HG03139 (cell line): Measurements from ENCODE around the gene CSNK1D.

ENCODE experiments used
- ATAC-seq: cut with Tn5 transposase; IDR thresholded peaks from one replicate; pipeline ENCODE4 v1.9.1; 2021; ENCODE audit not compliant: unreplicated experiment

The CSNK1D gene

DNA sequence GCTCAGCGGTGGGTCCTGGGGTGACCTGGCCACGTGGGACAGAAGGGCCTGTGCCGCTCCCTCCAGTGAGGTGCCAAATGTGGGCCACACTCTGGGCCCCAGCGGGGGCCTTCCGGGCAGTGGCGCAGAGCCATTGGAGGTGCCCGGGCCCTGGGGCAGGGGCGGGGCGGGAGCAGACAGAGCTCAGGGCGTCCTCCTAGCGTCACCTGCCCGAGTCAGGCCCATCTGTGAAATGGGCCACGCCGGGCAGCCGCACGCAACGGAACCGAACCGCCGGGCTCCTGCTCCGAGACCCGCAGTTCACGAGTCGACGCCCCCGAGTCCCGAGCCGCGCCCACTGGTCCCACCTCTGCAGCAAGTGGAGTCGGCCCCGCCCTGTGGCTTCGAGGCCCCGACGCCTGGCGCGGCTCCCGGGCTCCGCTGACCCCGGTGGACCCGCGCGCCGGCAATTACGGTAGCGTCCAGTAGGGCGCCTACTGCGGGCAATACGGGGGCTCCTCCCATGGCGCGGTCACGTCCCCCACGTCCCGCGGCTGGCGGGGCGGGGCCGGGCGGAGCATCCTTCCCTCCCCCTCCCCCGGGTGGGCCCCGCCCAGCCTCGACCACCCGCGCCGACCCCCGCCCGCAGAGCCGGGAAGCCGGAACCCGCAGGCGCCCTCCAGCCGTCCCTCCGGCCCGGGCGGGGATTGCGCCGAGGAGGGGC is 42.7 kb downstream of the CSNK1D start:
- peak; percentile 37 for ATAC-seq

GRCh38 chr17:82229698-82230608 is 43.5 kb downstream of the CSNK1D start:
- ATAC-seq: no peak

DNA sequence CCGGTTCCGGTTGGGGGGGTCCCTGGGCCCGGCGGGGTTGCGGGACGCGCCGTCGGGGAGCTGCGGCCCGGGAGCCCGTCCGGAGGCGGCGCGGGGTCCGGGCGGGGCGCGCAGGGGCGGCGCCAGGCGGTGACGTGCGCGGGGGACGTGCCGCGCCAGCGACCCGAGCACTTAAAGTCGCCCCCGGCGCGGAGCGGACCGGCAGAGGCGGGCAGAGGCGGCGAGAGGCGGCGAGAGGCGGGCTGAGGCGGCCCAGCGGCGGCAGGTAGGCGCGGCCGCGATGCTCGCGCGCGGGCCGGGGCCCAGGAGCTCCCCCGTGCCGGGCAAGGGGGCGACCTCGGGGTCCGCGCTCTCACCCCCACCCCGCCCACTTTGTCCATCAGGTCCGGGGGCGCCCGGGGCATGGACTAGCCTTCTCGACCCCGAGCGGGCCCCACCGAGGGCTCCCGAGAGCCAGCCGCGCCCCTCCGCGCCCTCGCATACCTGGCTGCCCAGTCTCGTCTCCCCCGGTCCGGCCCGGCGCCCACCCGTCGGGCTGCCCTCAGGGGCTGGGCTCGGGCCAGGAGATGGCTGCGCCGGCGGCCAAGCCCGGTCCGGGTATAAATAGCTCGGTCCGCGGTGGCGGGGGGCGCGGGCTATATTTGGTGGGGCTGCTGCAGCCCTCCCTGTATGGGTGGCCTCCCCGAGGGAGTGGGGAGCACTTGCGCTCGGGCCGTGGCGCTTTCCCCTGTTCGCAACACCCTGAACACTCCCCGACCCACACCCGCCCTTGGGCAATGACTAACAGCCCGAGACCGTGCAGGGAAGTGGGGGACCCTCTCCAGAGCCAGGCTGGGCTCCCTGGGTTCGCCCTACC is 44.4 kb downstream of the CSNK1D start, which contains the start of gene SLC16A3:
TSS of gene SLC16A3 (plus strand) at position 201 of the 856 bp plus-strand sequence. CDS start 6,967 bp downstream, outside the sequence.
- ATAC-seq: no peak

DNA sequence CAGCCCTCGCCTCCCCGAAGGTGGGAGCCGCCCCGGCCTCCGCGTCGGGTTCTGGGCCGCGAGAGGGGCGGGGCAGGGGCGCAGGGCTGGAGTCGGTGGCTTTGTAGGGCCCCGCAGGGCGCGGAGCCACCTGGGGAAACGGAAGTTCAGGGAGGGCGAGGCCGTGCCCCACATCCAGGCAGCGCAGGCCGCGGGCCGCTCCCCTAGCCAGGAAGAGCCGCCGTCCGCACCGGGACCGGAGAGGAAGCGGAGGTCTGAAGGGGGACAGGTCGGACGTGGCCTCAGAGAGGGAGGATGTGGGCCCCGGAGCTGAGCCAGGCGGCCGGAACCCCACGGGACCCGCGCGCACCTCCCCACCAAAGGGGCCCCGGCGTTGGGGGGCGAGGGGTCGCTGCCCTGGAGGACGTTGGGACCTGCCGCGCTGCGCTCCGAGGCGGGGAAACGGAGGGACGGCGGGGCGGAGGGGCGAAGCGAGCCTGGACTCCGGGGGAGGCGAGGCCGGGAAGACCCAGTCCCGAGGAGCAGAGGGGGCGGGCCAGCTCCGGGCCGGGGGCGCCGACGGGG is 45.1 kb downstream of the CSNK1D start:
- ATAC-seq: no peak

DNA sequence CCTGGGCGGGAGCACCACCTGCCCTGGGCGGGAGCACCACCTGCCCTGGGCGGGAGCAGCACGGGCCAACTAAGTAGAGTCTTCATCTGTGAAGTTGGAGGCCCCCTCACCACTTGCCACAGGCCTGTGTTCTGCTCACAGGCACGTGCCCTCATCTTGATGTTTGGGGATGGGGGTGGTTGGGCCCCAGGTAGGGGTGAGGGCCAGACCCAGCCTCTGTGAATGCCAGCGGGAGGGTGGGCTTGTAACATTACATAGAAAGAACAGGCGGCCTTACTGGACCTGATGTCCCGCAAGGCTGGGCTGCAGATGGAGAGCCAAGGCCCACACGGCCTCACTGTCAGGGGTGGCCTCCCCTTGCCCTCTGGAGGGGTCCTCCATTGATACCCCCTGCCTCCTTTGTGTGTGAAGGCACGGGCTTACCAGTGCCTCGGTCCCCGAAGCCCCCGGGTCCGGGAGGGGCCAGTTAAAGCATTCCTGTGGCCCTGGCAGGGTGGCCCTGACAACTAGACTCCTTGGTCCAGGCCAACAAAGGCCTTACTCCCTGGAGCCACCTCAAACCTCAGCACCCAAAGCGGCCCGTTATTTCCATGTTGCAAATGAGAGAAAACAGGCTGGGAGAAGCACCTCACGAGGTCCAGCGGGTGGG is 45.7 kb downstream of the CSNK1D start:
- ATAC-seq: no peak

GRCh38 chr17:82226809-82227628 is 46.5 kb downstream of the CSNK1D start:
- no peak for ATAC-seq

DNA sequence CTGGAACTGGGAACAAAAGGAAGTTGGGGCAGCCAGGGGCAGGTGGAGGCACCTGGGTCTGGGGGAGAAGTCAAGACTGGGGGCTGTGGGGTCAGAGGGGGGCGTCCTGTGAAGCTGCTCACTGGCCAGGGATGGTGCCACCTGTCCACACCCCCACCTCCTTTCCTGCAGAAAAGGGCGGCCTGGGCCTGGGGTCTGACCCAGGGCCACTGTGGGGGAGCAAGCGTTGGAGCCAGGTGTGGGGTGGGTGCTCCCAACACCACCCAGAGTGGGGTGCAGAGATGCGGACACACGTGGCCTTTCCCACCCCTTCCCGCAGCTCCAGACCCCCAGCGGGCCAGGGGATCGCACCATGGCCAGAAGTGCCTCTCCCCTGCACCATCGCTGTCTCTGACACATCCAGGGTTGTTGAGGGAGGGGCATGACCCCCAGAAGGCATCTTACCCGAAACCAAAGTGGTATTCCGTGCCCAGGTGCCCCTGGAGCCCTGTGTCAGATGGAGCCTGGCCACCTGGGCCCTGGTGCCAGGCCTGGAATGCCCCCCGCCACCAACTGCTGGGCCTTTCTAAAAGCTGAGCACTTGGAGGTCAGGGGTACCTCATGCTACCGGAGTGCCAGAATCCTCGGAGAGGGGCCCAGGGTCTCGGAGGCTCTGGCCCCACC is 47.2 kb downstream of the CSNK1D start:
- ATAC-seq: no peak

DNA sequence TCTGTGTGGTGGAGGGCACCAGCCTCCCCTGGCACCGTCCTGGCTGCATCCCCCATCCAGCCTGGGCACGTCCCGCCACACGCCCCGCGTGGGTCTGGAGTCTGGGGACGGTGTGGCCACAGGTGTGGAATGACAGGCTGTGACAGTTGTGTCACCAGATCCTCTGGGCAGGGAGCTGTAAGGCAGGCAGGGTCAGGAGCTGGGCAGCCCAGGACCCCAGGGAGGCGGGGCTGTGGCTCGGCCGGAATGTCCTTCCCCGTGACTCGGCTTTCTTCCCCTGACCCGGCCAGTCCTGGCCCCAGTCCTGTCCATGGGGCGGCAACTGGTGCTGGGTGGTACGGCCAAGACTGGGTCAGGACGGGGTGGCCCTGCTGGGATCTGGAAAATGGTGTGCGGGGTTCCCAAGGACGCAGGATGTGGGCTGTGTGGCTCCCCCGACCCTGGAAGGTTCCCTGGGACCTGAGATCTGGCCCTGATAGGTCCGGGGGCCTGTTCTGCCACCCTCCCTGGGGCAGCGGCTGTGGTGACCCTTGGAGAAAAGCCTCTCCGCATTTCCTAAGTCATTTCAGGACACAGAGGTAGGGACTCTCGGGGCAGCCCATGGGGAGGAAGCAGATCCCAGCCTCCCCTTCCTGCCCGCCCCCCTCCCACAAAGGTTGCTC is 48.0 kb downstream of the CSNK1D start:
- ATAC-seq: no peak

GRCh38 chr17:82224666-82225065 is 48.8 kb downstream of the CSNK1D start:
- ATAC-seq: no peak

GRCh38 chr17:82223517-82223916 is 50.0 kb downstream of the CSNK1D start:
- no peak for ATAC-seq

GRCh38 chr17:82222816-82223215 is 50.7 kb downstream of the CSNK1D start:
- ATAC-seq: no peak

DNA sequence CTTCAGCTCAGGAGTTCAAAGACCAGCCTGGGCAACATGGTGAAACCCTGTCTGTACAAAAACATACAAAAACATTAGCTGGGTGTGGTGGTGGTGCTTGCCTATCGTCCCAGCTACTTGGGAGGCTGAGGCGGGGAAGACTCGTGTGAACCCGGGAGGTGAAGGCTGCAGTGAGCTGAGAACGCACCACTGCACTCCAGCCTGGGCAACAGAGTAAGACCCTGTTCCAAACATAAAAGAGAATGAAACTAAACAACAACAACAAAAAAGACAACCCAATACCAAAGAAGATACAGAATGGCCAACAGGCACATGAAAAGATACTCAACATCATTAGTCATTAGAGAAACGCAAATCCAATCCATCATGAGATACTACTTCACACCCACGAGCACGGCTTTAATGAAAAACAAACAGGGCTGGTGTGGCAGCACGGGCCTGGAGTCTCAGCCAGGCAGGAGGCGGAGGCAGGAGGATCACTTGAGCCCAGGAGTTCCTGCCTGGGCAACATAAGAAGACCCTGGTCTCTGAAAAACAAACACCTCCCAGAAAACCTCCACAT is 52.1 kb downstream of the CSNK1D start:
- no peak for ATAC-seq

DNA sequence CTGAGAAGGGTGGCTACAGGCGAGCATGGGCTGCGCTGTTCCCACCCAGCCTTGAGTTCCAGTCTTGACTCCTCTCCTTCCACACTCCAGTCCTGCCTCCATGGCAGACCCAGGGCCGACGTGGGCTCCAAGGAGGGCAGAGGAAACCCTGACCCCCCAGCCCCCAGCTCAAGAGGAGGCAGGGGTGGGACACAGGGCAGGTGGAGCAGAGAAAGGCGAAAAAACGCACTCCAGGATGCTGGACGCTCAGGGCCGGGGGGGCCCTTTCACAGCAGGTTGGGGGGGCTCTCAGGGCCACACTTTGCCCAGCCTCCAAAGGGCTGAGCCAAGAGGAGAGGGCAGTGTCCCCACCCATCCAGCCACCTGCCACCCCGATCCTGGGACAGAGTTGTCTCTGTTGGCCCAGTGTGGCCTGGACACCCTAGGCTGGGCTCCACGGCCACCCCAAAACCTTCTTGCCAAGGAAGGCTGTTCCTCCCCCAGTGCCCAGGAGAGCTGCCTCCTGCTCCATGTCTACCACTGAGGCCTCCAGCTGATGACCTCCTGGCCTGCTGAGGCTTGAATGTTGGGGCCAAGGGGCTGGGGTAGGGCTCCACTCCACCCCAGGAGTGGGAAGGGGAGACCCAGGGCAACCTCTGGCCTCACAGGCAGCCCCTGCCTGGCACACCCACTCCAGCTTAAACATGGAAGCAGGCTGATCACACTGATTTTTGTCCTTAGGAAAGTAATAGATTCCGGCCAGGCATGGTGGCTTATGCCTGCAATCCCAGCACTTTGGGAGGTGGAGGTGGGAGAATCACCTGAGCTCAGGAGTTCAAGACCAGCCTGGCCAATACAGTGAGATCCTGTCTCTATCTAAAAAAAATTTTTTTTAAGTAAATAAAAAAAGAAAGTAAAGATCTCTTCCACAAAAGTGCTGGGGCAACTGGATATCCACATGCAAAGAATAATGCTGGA is 53.5 kb downstream of the CSNK1D start:
- no peak for ATAC-seq

DNA sequence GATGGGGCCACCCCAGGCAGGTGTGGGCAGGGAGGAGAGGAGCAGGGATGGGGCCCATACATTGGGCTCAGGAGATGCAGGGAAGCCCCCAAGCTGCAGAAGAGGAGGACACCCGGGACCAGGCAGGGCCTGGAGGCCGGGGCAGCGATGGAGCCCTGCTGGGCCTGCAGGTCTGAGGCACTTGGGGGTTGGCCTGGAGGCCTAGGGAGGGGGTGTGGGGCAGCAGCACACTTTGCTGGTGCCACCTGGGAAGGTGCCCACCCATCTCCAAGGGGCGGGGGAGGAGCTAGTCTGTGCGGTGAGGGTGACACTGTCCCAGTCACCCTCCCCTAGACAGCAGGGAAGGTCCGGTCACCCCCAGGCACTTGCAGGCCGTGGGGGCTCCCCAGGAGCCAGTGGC is 54.4 kb downstream of the CSNK1D start:
- ATAC-seq: no peak

DNA sequence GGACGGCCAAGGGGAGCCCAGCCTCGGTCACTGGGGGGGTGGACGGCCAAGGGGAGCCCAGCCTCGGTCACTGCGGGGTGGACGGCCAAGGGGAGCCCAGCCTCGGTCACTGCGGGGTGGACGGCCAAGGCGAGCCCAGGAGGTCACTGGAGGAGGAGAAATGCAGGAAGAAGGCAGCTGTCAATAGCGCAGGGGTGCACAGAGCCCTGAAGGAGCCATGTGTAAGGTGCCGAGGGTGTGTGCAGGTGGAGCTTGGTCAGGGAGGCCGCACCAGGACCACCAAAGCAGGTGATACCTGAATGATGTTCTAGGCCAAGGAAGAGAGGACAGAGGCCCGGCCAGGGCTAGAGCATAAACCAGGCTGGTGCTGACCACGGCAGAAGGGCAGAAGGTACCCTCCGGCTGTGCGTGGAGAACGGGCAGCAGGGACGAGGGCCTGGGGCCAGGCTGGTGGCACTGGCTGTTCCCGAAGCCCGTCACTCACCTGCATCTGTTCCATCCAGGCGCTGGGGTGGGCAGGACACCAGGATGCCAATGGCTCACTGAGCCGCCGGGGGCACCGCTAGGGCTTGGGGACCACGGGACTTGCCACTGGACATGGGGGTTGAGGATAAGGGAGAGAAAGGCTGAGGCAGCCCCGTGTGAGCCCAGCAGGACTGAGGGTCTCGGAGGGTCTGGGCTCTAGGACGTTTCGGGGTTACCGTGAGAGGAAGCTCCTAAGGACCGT is 55.0 kb downstream of the CSNK1D start:
- ATAC-seq: no peak

GRCh38 chr17:82217530-82218204 is 55.8 kb downstream of the CSNK1D start:
- no peak for ATAC-seq
